GM21381 (cell line): Measurements from ENCODE around the gene GLB1L2.

Experiments used
- ATAC-seq: cut with Tn5 transposase; IDR thresholded peaks from one replicate; pipeline ENCODE4 v1.9.1; 2021; ENCODE audit warnings: mild to moderate bottlenecking, moderate library complexity; ENCODE audit not compliant: unreplicated experiment

Gene GLB1L2

DNA sequence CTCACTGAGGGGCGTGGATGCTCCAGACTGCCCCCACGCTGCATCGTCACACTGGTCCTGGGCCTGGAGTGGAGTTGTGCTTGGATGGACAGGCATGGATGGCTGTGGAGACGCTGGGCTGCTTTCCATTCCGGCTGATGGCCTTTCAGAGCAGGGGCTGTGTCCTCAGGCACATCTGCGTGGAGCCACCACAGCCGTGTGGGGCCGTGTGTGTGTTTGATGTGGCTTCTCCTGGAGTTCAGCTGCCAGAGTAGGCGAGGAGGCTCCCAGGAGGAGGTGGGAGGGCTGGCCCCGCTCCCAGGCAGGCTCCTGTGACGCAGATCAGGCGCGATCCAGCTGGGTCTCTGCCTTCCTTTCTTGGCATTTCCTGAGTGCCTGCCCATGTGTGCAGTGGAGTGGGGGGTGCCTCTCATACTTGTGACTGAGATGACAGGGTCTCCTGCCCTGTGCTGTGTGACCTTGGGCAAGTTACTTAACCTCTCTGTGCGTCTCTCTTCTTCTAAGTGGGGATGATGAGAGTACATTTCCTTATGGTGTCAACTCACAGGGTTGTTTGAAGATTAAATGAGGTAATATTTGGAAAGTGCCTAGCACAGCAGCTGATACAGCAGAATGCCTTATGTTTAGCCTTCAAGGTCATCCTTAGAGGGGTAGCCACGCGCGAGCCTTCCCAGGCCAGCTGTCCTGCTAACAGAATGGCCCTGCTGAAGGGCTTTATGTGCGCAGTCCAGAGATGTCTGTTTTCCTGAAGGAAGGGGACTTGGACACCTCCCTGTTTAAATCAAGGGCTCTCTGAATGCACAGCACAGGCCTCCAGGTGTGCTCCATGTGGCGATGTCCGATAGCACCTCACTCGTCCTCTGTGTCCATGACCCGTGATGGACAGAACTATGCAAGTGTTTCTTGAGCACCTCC lies 33.5 kb downstream of the GLB1L2 start:
- ATAC-seq: no peak

DNA sequence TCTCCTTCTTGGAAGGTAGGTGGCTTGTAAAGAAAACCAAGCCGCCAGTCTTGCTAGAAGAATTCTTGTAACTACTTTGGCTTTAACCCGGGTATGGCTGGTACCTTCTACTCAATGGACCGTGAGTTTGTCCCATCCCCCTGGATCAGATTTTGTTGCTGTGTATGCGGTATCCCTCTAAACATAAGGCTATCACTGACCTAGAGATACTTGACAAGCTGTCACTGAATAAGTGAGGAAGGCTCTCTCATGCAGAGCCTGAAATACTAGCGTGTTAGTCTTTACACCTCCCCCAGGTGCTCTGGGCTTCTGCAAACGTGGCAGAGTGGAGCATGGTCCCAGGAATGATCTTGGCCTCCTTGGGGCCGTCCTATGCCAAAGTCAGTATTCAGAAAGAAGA lies 34.5 kb downstream of the GLB1L2 start:
- ATAC-seq: no peak

DNA sequence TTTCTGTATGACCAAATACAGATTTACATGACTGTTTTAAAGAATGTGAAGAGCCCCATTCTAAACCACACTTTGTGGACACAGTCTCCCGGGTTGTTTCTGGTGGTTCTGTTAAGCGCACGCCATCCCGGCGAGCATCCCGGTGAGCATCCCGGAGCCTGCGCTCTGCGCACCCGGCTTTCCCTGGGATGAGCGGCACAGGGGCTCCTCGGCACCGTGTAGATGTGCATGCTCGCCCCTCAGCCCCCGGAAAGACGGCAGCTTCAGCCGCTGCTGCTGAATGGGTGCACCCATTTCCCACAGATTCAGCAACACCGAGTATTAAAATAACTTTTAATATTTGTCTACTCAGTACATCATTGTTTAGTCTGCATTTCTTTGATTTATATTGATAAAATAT lies 36.0 kb downstream of the GLB1L2 start:
- ATAC-seq: no peak

- no peak for ATAC-seq
Measured at GRCh38 chr11:134369656-134370525, 38.1 kb downstream of the GLB1L2 start.

DNA sequence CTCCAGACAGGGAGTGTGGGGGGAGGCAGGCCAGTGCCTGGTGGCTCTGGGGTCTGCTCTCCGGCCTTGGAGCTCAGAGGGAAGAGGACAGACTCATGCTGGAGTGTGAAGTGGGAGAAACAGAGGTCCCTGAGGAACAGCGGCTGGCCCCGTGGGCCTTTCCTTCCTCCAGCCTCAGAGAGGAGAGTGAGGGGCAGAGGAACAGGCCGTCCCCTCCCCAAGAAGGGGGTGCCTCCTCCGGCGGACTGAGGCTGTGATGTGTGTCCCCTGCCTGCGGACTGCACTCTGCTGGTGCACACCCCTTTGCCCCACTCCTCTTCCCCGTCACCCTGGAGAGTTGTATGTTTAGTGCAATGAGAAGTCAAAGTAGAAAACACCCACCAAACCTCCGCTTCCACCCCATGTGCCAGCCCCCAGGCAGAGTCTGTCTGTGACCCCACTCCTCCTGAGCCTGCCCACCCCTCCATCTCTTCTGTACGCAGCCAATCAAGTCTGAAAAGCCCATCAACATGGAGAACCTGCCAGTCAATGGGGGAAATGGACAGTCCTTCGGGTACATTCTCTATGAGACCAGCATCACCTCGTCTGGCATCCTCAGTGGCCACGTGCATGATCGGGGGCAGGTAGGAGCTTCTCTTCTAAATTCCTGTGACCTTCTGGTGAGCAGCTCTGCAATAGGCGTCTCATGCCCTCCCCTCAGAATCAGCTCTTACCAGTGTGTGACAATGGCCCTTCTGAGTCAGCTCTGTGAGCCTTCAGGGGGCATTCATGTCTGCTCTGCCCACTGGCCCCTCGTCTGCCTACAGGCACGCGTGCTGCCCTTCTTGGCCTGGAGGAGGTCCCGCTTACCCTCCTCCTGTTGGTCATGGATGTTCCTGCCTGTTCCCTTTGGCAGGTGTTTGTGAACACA lies 39.0 kb downstream of the GLB1L2 start:
- no peak for ATAC-seq

GRCh38 chr11:134371436-134372185 lies 39.8 kb downstream of the GLB1L2 start:
- no peak for ATAC-seq

DNA sequence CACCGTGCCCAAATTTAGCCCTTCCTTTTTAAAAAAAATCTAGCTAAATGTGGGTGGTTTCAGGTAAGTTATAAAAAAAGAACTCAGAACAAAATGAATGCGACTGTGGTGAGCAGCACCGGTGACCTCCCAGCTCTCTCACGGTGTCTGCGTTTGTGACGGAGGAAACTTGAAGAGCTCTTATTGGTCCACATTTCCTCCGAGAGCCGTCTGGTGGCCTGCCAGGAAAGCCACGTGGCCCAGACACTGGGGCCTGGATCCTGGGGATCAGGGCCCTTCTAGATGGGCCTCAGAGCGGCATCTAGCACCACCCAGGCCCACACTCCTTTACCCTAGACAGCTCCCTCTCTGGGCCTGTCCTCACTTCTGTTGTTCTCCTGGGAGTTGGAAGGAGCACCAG lies 40.7 kb downstream of the GLB1L2 start:
- no peak for ATAC-seq

GRCh38 chr11:134372961-134373360 lies 41.2 kb downstream of the GLB1L2 start:
- no peak for ATAC-seq

DNA sequence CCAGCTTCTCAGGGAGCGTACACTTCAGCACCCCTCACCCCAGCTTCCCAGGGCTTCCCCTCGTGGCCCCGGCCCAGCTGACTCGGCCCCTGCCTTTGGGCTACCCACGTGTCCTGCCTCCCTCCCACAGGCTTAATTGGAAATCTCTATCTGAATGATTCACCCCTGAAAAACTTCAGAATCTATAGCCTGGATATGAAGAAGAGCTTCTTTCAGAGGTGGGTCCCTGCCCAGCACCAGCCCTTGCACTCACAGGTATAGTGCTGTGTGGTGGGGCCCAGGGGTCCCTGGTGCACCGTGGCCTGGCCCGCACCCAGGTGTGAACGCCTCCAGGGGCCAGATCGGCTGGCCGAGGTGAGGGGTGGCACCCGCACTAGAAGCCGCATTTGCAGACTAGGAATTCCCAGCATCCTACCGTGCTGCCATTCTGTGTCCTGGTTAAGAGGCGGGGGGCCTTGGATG lies 41.8 kb downstream of the GLB1L2 start:
- no peak for ATAC-seq

DNA sequence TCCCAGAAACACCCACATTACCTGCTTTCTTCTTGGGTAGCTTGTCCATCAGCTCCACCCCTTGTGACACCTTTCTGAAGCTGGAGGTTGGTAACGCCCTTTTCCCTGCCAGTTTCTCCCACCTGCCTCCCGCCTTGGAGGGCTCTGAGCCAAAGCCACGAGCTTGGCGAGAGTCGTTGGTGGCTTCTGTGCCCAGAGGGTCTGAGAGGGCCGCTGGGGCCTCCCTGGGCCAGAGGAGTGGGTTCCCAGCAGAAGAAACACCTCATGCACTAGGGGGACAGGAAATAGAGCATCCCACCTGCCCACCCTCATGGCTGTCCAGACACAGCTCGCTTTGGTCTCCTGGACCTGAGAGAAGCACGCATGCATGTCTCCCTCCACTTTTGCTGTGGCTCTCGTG lies 42.4 kb downstream of the GLB1L2 start:
- no peak for ATAC-seq

GRCh38 chr11:134374891-134375550 lies 43.2 kb downstream of the GLB1L2 start:
- no peak for ATAC-seq

DNA sequence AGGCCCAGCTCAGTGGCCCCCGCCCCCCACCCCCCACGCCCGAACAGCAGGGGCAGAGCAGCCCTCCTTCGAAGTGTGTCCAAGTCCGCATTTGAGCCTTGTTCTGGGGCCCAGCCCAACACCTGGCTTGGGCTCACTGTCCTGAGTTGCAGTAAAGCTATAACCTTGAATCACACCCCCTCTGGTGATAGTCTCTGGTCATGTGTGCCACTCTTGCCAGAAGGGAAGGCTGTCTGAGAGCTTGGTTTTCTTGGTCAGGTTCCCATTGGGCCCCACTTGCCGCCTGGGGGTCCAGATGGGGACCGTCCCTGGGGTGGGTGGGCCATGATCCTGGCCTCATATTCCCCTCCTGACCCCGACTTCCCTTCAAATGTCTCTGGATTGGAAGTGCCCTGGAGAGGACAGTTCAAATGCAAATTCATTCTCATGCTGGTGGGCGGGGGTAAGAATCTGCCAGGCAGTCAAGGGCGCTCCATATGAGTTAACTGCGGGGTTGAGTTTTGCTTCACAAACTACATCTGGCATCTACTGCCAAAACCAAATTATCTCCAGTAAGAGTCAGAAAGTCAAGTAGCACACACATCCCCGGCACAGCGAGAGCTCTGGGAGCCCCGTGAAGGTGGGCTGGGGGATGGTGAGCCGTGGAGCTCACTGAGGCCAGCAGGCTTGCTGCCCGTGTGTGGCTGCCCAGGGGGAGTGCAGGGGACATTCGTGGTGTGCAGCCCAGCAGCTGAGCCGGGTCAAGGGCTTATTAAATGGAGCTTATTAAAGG lies 44.5 kb downstream of the GLB1L2 start:
- ATAC-seq: no peak

DNA sequence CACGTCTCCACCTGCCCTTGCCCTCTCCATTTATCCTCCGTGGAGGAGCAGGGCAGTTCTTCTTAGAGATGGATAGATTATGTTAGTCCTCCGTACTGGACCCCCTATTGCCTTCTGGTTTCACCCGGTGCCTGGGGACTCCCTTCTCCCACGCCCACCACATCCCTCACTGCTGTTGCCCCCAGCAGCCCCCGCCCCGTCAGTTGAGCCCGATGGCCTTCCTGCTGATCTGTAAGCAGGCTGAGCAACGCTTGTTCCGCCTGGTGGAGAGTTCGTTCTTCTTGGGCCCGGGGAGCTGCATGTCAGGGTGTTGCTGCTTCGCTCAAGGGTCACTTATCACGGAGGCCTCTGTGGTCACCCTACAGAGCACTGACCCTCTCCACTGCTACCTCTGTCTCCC lies 46.1 kb downstream of the GLB1L2 start:
- ATAC-seq: no peak

DNA sequence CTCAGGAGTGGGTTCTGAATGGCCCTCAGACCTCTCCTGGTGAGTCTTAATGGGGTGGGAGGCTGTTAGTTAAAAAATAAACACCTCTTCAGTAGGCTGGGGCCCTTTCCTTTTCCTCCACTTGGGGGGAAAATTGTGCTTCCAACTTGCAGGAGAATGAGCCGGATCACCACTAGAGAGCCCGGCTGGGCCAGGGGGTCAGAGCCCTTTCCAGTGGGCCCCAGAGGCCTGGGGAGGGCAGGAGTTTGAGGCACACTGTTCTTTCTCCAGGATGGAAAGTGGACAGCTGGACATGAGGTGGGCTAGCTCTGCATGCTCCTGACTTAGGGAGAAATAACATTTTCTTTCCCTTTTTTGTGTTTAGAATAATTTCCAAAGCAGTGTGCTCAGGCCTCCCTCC lies 47.5 kb downstream of the GLB1L2 start:
- no peak for ATAC-seq

GRCh38 chr11:134380229-134380628 lies 48.4 kb downstream of the GLB1L2 start:
- ATAC-seq: no peak

DNA sequence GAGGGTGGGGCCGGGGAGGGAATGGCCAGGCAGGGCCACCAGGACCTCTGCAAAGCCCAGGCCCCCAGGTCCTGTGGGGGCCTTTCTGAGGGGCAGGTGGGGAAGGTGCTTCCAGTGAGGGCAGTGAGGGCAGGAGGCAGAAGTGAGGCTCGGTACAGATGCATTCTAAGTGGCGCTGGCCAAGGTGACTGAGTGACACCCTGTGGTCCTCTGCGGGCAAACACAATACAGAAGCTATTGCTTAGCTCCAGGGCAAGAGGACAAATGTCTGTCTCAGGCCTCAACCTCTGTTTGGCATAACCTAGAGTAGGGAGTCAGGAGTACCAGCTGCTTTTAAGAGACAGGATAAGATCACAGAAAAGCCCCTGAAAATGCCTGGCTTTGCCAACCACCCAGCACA lies 49.0 kb downstream of the GLB1L2 start:
- no peak for ATAC-seq

GRCh38 chr11:134382257-134382656 lies 50.5 kb downstream of the GLB1L2 start:
- ATAC-seq: no peak

DNA sequence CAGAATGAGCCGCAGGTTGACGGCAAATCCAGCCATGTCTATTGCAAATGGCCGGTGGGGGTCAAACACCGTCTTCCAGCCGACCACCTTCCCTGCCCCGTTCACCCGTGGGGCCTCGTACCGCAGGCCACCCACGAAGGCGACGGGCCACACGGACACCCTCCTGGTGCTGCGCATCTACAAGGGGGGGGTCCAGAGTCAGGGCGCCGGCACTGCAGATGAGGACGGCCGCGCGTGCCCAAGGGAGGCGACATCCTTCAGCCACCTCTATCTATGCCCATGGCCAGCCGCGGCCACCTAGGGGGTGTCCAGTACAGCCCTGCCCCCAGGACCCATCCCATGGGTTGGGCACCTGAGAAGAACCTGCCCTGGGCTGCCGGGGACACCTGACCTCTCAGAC lies 51.0 kb downstream of the GLB1L2 start:
- ATAC-seq: no peak
